ENCODE measurements around the gene KRT33A.

Gene KRT33A

DNA sequence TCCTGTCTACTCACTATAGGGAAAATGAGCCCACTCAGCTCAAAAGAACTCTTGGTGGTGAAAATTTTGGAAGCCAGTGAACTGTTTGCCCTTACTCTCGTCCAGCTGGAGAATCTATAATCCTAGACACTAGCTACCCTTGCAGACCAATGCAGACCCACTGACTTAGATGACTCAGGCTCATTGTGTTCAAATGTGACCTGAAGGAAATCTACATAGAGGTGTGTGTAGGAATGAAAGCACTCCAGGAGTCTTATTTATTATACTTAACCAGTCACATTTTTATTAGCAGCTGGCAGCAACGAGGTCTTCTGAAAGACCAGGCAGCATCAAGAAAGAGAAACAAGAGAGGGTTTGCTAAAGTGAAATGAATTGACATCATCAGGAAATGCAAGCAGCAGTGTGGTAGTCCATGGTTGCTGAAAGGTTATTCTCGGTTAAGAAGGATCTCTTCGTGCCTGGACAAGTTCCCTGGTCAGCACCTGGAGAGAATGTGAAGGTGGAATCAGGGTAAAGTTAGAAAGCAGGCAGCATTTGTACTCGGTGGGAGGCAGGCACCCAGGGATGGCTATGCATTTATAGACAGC is 49.3 kb downstream of the KRT33A start:
- no peak for DNase-seq

GRCh38 chr17:41298458-41299135 is 52.0 kb downstream of the KRT33A start:
- DNase-seq, result no peak

DNA sequence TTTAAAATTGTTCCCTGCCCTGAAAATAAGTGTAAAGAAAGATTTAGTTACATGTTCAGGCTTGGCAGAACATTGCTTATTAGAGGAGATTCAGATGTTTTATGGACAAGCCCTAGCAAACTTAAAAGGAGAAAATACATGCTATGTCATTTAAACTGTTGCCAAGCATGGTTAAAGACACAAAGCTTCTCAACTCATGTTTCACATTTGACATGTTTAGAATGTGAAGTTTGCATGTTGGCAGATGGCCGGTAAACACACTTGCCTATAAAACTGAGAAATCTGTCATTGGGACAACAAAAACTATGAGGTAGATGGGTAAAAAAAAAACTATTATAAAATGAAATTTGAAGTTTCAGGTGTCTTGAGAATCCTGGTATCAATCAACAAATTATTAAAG is 53.8 kb downstream of the KRT33A start:
- no peak for DNase-seq

Measured in suppressor macrophage treated with lipopolysaccharide for 4 hours (primary cell).